ENCODE measurements around the gene NOTCH3. TPM values are rescaled to one million over a fixed set of nuclear protein-coding genes. Genes with fewer than 3 reads are reported as not detected.

The NOTCH3 gene
- total and polyA plus RNA-seq, 2 of the 8 experiments (the other 6 are each of a cell fraction or from before 2014, with no cell fraction given) = 37.5 to 107 TPM

DNA sequence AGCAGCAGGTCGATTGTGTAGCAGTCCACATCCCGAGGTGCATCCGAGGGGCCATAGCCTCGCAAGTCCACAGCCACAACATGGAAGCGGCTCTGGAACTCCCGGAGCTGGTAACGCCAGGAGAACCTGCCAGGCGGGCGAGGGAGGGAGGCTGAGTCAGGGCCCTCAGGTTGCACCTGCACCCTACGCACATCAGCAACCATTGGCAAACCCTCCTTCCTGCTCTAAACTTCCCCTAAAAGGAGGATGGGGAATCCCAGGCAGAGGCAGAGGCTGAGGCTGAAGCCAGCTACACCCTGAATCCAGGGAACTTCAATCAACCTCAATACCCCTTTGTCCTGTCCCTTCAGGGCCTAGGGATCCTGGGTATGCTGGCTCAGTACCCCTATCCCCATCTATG is 30.5 kb upstream of the NOTCH3 start:
- peak overlapping the region in 1 of 4 experiments; percentile 38; a peak in 2 of 7 replicates for H3K9ac ChIP-seq (replicated peaks in 1 of 4; ENCODE audit: extremely low read depth in 1 of 4, low read depth in 3 of 4, low read length in 3 of 4)
- POLR2A ChIA-PET (ENCODE audit: partially characterized antibody) = interaction anchor here (0.6 to 5.3 kb wide), 13 partner anchors 10 to 187 kb away, joined by 3 to 58 read pairs (median 4); partner anchors contain the start of genes AKAP8, AKAP8L and NOTCH3
- TF ChIP-seq TCF12 (IDR thresholded peaks at IDR 0.05; ENCODE audit: low read depth, low read length) = no peak
- TF ChIP-seq SP4 (IDR thresholded peaks at IDR 0.05; ENCODE audit: low read length) = no peak
- no peak for TF ChIP-seq SIN3A (conservative IDR thresholded peaks at IDR 0.05 in 1 of 2, IDR thresholded peaks at IDR 0.05 in 1 of 2; ENCODE audit: low read depth in 1 of 2, low read length in 2 of 2)
- TF ChIP-seq KDM1A (IDR thresholded peaks at IDR 0.05; ENCODE audit: borderline replicate concordance, low read length) = no peak
- TF ChIP-seq CBX8 (IDR thresholded peaks at IDR 0.05; ENCODE audit: borderline replicate concordance, low read depth, low read length) = no peak
- TF ChIP-seq SRF (IDR thresholded peaks at IDR 0.05; ENCODE audit: low read depth, low read length) = no peak
- TF ChIP-seq SIX5 (IDR thresholded peaks at IDR 0.05; ENCODE audit: low read depth, low read length) = no peak
- TF ChIP-seq POU5F1 (IDR thresholded peaks at IDR 0.05; ENCODE audit: low read depth, low read length) = no peak
- TF ChIP-seq SAP30 (IDR thresholded peaks at IDR 0.05; ENCODE audit: insufficient read depth, insufficient replicate concordance, low read length) = no peak
- TF ChIP-seq YY1 (IDR thresholded peaks at IDR 0.05; ENCODE audit: low read depth, low read length) = no peak
- no peak for TF ChIP-seq CEBPB (IDR thresholded peaks at IDR 0.05; ENCODE audit: low read depth, low read length)
- TF ChIP-seq POLR2A (IDR thresholded peaks at IDR 0.05; ENCODE audit: control extremely low read depth in 1 of 2, low read depth in 2 of 2, low read length in 2 of 2) = no peak
- no peak for TF ChIP-seq RXRA (IDR thresholded peaks at IDR 0.05; ENCODE audit: insufficient read depth, low read depth, low read length)
- no peak for TF ChIP-seq RAD21 (IDR thresholded peaks at IDR 0.05 in 1 of 2, conservative IDR thresholded peaks at IDR 0.05 in 1 of 2; ENCODE audit: low read depth in 2 of 2, low read length in 2 of 2)

More for the DNA sequence above, 30.5 kb upstream of the NOTCH3 start:
- Histone ChIP-seq H3K4me2 (ENCODE audit: insufficient read depth in 1 of 2, low read depth in 2 of 2, low read length in 2 of 2) (peak overlapping the region; percentile 73 to 78), H3K23ac (ENCODE audit: insufficient read length) (no peak overlapping the region), H2BK5ac (ENCODE audit: low read depth, low read length) (no peak overlapping the region), H3K36me3 (ENCODE audit: control insufficient read depth in 2 of 4, insufficient read depth in 4 of 4, low read length in 3 of 4) (peaks cover 0 to 11% (median 6%) of the 10 kb centered on the region in 4 experiments; a peak in 4 of 8 replicates), H2BK12ac (ENCODE audit: low read depth, low read length) (0 out of 2 replicates have a peak overlapping the region, but pooled peaks have one; percentile 75), H2AFZ (ENCODE audit: low read length) (no peak overlapping the region), H3K18ac (ENCODE audit: extremely low read depth, low read length) (no peak overlapping the region), H3K56ac (replicated peaks; ENCODE audit: insufficient read length, low read depth, low read length) (no peak overlapping the region), H4K5ac (ENCODE audit: insufficient read length, low read depth, low read length) (peak overlapping the region; percentile 34), H4K91ac (replicated peaks; ENCODE audit: insufficient read length, low read length) (peak overlapping the region; percentile 52), H3K79me1 (ENCODE audit: low read depth, low read length) (0 out of 2 replicates have a peak, but pooled peaks cover 2% of the 10 kb centered on the region), H3K27me3 (replicated peaks in 1 of 4; ENCODE audit: control insufficient read depth in 3 of 4, extremely low read depth in 1 of 4, insufficient read depth in 3 of 4, low read length in 3 of 4) (no peaks in the 10 kb centered on the region), H3K4me1 (replicated peaks in 1 of 4; ENCODE audit: control insufficient read depth in 3 of 4, insufficient read depth in 4 of 4, low read length in 3 of 4) (peaks cover 2 to 9% (median 5%) of the 10 kb centered on the region in 4 experiments; a peak in 6 of 7 replicates), H3K4ac (replicated peaks; ENCODE audit: insufficient read length, low read depth, low read length) (peak overlapping the region; percentile 8), H3K14ac (ENCODE audit: insufficient read length) (no peak overlapping the region), H2AK5ac (ENCODE audit: low read depth, low read length) (no peak overlapping the region; the same call in 1 of the 2 replicates), H2BK15ac (ENCODE audit: low read length) (no peak overlapping the region), H4K20me1 (replicated peaks in 1 of 2; ENCODE audit: control insufficient read depth in 1 of 2, insufficient read depth in 2 of 2, low read length in 2 of 2) (peaks cover 7 to 9% of the 10 kb centered on the region in 2 experiments), H3K27ac (ENCODE audit: low read depth, low read length) (no peak overlapping the region), H3K4me3 (ENCODE audit: extremely low read depth in 1 of 4, insufficient read depth in 2 of 4, low read depth in 3 of 4, low read length in 4 of 4) (peak overlapping the region; percentile 44 to 79 (median 71)), H2BK20ac (ENCODE audit: low read length) (no peak overlapping the region), H2BK120ac (replicated peaks; ENCODE audit: low read depth, low read length) (no peak overlapping the region), H3K9me3 (ENCODE audit: insufficient read depth in 2 of 2, low read depth in 1 of 2, low read length in 1 of 2) (no peaks in the 10 kb centered on the region), H4K8ac (ENCODE audit: extremely low read depth, insufficient read depth, low read length) (no peak overlapping the region; the same call in 1 of the 2 replicates), H3K23me2 (ENCODE audit: low read depth, low read length) (peaks cover 9% of the 10 kb centered on the region; the same call in 1 of the 2 replicates), H3K79me2 (ENCODE audit: control insufficient read depth in 1 of 2, insufficient read depth in 2 of 2, low read length in 2 of 2) (peaks cover 0 to 4% of the 10 kb centered on the region in 2 experiments; a peak in 1 of 4 replicates)
- FAIRE-seq = no peak
- WGBS, 2 experiments (ENCODE audit: extremely low coverage in 1 of 2, insufficient coverage in 1 of 2, insufficient read length in 1 of 2, insufficient replicate concordance in 2 of 2, low coverage in 1 of 2, low lambda C conversion rate in 2 of 2, missing lambda C conversion rate in 1 of 2) = 87% methylated on average over 10 of the region's 10 CpGs; no CpG with 5 or more reads in 1 of the 2 experiments
- DNase-seq (ENCODE audit: low read depth in 1 of 2, low spot score in 2 of 2) = no peak
- CTCF ChIA-PET (ENCODE audit: partially characterized antibody) = interaction anchor here (0.6 to 4.9 kb wide), 32 partner anchors 9 to 800 kb away, joined by 3 to 49 read pairs (median 4); no protein-coding TSS in a partner anchor

Data from H1 (cell line).